PC-3 (cell line): Measurements from ENCODE around the gene MAP3K5. TPM values are rescaled to one million over a fixed set of nuclear protein-coding genes. Genes with fewer than 3 reads are reported as not detected.

Experiments used
- ATAC-seq: fragments of 200-7000 bp; cut with Tn5 transposase; 2 replicates; pipeline ENCODE4 v1.9.1; 2020; ENCODE audit warnings: mild to moderate bottlenecking, moderate library complexity
- BruUV-seq: library from RNA; stranded (reverse); fragments of 400-500 nt; replicated peaks from 2 replicates; lab custom pipeline; 2021; lab: Mats Ljungman, UMichigan
- CTCF ChIA-PET: fragments of 300-600 bp; sonication (Branson Sonifier 250); formaldehyde crosslinking; loops from one replicate; lab custom pipeline; 2022; ENCODE audit warnings: antibody characterized with exemption; lab: Charles Lee
- POLR2A ChIA-PET: fragments of 300-600 bp; sonication (Branson Sonifier 250); formaldehyde crosslinking; loops from one replicate; lab custom pipeline; 2022; ENCODE audit warnings: antibody characterized with exemption; ENCODE audit not compliant: unreplicated experiment; lab: Charles Lee
- DNase-seq: peaks from one replicate; pipeline ENCODE4 v3.0.0-alpha.2; 2015
- H2AFZ ChIP-seq: fragments of 300-600 bp; sonication (generic); 2 replicates; pipeline ENCODE4 v1.6.0; 2016; ENCODE audit warnings: antibody characterized with exemption, low read length
- H3F3A ChIP-seq: fragments of 300-600 bp; sonication (generic); one replicate; pipeline ENCODE4 v1.6.0; 2017; ENCODE audit warnings: antibody characterized with exemption, low read length, control low read depth, mild to moderate bottlenecking; ENCODE audit not compliant: unreplicated experiment
- H3K27ac ChIP-seq: fragments of 300-600 bp; sonication (generic); 2 replicates; pipeline ENCODE4 v1.5.1; 2016; ENCODE audit warnings: mild to moderate bottlenecking, low read length
- H3K27me3 ChIP-seq: fragments of 300-600 bp; sonication (generic); 2 replicates; pipeline ENCODE4 v1.6.1; 2016; ENCODE audit warnings: low read length, mixed read lengths
- H3K36me3 ChIP-seq: fragments of 300-600 bp; sonication (generic); 2 replicates; pipeline ENCODE4 v1.6.1; 2016; ENCODE audit warnings: low read depth, mixed run types, low read length, mixed read lengths
- H3K4me1 ChIP-seq: fragments of 300-600 bp; sonication (generic); 2 replicates; pipeline ENCODE4 v1.5.1; 2016; ENCODE audit warnings: low read length; ENCODE audit not compliant: insufficient read depth
- H3K4me2 ChIP-seq: fragments of 300-600 bp; sonication (generic); 2 replicates; pipeline ENCODE4 v1.6.0; 2016; ENCODE audit warnings: low read length
- H3K4me3 ChIP-seq: fragments of 300-600 bp; sonication (generic); 2 replicates; pipeline ENCODE4 v1.5.1; 2016; ENCODE audit warnings: mild to moderate bottlenecking, low read length, mixed read lengths
- H3K79me2 ChIP-seq: fragments of 300-600 bp; sonication (generic); 2 replicates; pipeline ENCODE4 v1.6.1; 2017; ENCODE audit warnings: low read length, mixed read lengths
- H3K9ac ChIP-seq: fragments of 300-600 bp; sonication (generic); 2 replicates; pipeline ENCODE4 v1.6.0; 2016; ENCODE audit warnings: mild to moderate bottlenecking, low read length
- H3K9me2 ChIP-seq: fragments of 300-600 bp; sonication (generic); replicated peaks from 2 replicates; pipeline ENCODE4 v1.6.1; 2016; ENCODE audit warnings: mixed run types, low read length, mixed read lengths
- H3K9me3 ChIP-seq: fragments of 300-600 bp; sonication (generic); 2 replicates; pipeline ENCODE4 v1.6.1; 2016; ENCODE audit warnings: low read length, mixed read lengths
- H4K20me1 ChIP-seq: fragments of 300-600 bp; sonication (generic); 2 replicates; pipeline ENCODE4 v1.6.1; 2016; ENCODE audit warnings: low read length, mixed read lengths
- CTCF ChIP-seq: fragments of 300-600 bp; sonication (generic); conservative IDR thresholded peaks from 2 replicates; pipeline ENCODE4 v1.5.1; 2017; ENCODE audit warnings: antibody characterized with exemption, low read depth, mild to moderate bottlenecking, low read length
- EZH2 ChIP-seq: fragments of 300-600 bp; sonication (generic); IDR thresholded peaks from one replicate; pipeline ENCODE4 v1.6.1; 2017; ENCODE audit warnings: antibody characterized with exemption, mild to moderate bottlenecking, low read length; ENCODE audit not compliant: unreplicated experiment
- EZH2phosphoT487 ChIP-seq: fragments of 300-600 bp; sonication (generic); IDR thresholded peaks from 2 replicates; pipeline ENCODE4 v1.6.1; 2018; ENCODE audit warnings: mild to moderate bottlenecking, antibody characterized with exemption, low read length, borderline replicate concordance
- intact Hi-C: fragments of 100-400 bp; cut with micrococcal nuclease; formaldehyde crosslinking; loops from 2 replicates; pipeline ENCODE4 v1.9.0; 2023
- total RNA-seq: library from RNA; depleted of rRNA; stranded (reverse); fragments of >200 nt; gene quantifications from 2 replicates; pipeline ENCODE4 v1.2.3, GENCODE V29; 2014

MAP3K5 gene
- total RNA-seq, 1 experiment from 2014 or later = 4.3 TPM

DNA sequence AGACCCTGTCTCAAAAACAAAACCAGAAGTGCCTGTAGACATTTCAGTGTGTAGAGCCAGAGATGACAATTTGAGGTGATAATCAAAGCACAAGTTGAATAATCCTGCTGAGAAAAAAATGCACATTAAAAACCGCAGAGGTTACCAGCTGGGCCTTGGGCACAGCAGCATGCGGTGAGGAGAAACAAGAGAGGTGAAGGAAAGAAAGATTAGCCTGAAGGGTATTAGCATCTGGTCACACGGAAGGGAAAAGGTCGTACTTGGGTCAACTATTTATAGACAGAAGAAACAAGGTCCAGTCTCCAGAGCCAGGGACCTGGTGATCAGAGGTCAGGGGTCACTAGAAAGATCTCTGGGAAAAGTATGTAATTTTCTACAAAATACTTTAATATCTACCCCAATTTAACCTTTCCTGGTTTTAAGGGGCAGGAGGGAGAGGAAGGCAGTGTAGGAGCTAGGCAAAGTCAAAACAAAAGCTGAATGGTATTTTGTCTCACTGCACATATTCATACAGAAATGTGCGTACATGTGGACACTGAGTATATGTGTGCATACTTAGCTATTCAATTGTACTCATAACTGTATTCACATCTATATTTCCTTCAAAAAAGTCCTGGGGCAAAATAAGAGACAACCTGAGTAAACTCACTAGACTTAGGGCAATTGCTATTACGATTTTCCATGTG, 252.2 kb downstream of the MAP3K5 start:
- CTCF ChIA-PET = no interaction called here
- H3K27me3 ChIP-seq = no peaks in the 10 kb centered on the region

DNA sequence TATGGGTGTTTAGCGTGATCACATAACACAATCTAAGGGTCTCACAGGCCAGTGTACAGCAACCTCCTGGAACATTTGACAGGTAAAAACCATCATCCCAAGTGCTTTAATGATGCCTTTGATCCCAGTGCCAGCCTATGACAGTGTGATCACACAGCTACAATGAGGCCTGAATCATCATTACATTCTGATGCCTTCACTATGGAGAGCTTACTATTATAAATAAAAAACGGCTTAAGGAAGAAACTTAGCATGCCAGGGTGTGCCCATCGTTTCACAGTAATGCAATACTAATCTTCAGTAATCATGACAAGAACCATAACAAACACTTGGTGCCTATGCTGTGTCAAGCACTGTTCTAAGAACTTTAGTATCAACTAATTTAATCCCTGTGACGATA, 253.4 kb downstream of the MAP3K5 start:
- Histone ChIP-seq H3K4me1 (no peaks in the 10 kb centered on the region), H3F3A (no peaks in the 10 kb centered on the region), H2AFZ (no peak overlapping the region), H3K4me2 (no peak overlapping the region), H3K79me2 (peaks cover 79% of the 10 kb centered on the region), H3K9ac (no peak overlapping the region), H3K9me2 (no peaks in the 10 kb centered on the region), H4K20me1 (peaks cover 9% of the 10 kb centered on the region; the same call in 1 of the 2 replicates), H3K4me3 (no peak overlapping the region), H3K36me3 (no peaks in the 10 kb centered on the region), H3K9me3 (no peaks in the 10 kb centered on the region), H3K27me3 (no peaks in the 10 kb centered on the region), H3K27ac (no peak overlapping the region)
- ChIA-PET CTCF (no interaction called here), POLR2A (no interaction called here)
- no TSS peak for BruUV-seq
- DNase-seq (no peak), ATAC-seq (no peak)
- intact Hi-C loops = no loop called here
- TF ChIP-seq EZH2 (no peak), EZH2phosphoT487 (no peak), CTCF (no peak)

More for the DNA sequence above, 252.2 kb downstream of the MAP3K5 start:
- no peak for TF ChIP-seq EZH2phosphoT487
- no peak for TF ChIP-seq EZH2
- TF ChIP-seq CTCF = no peak
- Histone ChIP-seq H2AFZ (no peak overlapping the region), H3K27ac (no peak overlapping the region), H4K20me1 (peaks cover 9% of the 10 kb centered on the region; the same call in 1 of the 2 replicates), H3K4me2 (no peak overlapping the region), H3K9me2 (no peaks in the 10 kb centered on the region), H3K4me1 (no peaks in the 10 kb centered on the region), H3K9ac (no peak overlapping the region), H3K9me3 (no peaks in the 10 kb centered on the region), H3K36me3 (no peaks in the 10 kb centered on the region), H3F3A (no peaks in the 10 kb centered on the region), H3K4me3 (no peak overlapping the region), H3K79me2 (peaks cover 85% of the 10 kb centered on the region)
- BruUV-seq = no TSS peak
- no peak for DNase-seq
- no peak for ATAC-seq
- POLR2A ChIA-PET = no interaction called here
- intact Hi-C loops = loop anchor here (10.0 kb wide), 2 partner anchors 135 to 285 kb away; partner anchors contain the start of gene MTFR2
